H1 (cell line): ENCODE measurements around the gene TEKT4.

ENCODE experiments used
- CEBPB ChIP-seq: IDR thresholded peaks from 2 replicates; pipeline ENCODE4 v1.6.1; 2012; ENCODE audit warnings: low read depth, low read length
- CTCF ChIP-seq, 3 experiments: IDR thresholded peaks; 1 replicate in 2 of 3; 2 replicates in 1 of 3; pipeline versions ENCODE4 v1.5.1 to v1.6.1; 2011; ENCODE audit warnings: low read length in 3 of 3, mild to moderate bottlenecking in 3 of 3, inconsistent platforms in 2 of 3, low read depth in 1 of 3, moderate library complexity in 1 of 3; ENCODE audit not compliant: insufficient read depth in 1 of 3; ENCODE audit errors: control extremely low read depth in 1 of 3
- TF ChIP-seq, protein P1 (sequence below): IDR thresholded peaks from 2 replicates; pipeline ENCODE4 v1.6.1; 2011; ENCODE audit warnings: low read length, improper control_type of control experiment

GRCh38 chr2:94872676-94873361 lies 1.6 kb downstream of the TEKT4 start:
- TF ChIP-seq CTCF (IDR thresholded peaks at IDR 0.05; ENCODE audit: control extremely low read depth in 1 of 3, insufficient read depth in 1 of 3, low read depth in 1 of 3, low read length in 3 of 3) (no peak), CEBPB (no peak)
- TF ChIP-seq, protein P1, sequence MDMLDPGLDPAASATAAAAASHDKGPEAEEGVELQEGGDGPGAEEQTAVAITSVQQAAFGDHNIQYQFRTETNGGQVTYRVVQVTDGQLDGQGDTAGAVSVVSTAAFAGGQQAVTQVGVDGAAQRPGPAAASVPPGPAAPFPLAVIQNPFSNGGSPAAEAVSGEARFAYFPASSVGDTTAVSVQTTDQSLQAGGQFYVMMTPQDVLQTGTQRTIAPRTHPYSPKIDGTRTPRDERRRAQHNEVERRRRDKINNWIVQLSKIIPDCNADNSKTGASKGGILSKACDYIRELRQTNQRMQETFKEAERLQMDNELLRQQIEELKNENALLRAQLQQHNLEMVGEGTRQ, result no peak
